Measurements from ENCODE around the gene GID8. TPM values are rescaled to one million over a fixed set of nuclear protein-coding genes. Genes with fewer than 3 reads are reported as not detected.

The GID8 gene
- total and polyA plus RNA-seq, 9 donors: 23.6 to 54.3 (median 43.3) TPM

DNA sequence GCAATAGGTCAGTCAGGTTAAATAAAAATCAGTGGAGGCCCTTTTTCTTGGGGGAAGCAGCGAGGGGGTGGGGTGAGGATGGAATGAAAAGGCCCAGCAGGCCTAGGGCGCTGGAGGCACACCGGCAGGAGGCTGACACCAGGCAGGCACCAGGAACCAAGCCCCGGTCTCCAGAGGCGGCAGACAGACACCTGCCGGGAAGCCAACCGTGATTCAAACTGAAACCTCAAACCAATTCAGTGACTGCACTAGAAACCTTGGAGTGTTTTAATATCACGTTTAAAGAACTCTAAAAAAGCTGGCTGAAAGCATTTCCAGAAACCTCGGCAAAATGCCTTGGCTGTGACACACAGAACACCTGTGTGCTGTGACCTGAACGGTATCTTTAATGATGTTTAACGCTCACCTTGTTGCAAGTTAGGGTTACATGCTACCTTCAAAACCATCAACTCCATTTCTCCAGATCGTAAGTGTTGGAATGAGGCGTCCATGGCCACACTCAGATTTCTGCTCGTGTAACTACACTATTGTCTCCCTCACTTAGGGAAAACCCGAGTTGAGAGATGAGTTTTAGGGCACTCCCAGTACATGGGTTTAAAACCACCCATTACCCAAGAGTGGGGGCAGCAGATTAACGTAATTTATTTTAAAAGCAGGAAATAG, 38.8 kb upstream of the GID8 start:
- TF ChIP-seq CTCF (IDR thresholded peaks at IDR 0.05): no peak
- TF ChIP-seq EP300 (IDR thresholded peaks at IDR 0.05): no peak
- TF ChIP-seq POLR2A (IDR thresholded peaks at IDR 0.05): no peak
- Histone ChIP-seq H3K4me3 (no peak overlapping the region), H3K27me3 (no peaks in the 10 kb centered on the region), H3K36me3 (no peaks in the 10 kb centered on the region), H3K9me3 (no peaks in the 10 kb centered on the region), H3K27ac (no peak overlapping the region), H3K4me1 (ENCODE audit: insufficient read depth) (peaks cover 3% of the 10 kb centered on the region)
- no peak for DNase-seq
- WGBS, 3 donors: 21 to 36% (median 24%) methylated on average over 16 of the region's 16 CpGs
- intact Hi-C loops (cut with DNase I): no loop called here

DNA sequence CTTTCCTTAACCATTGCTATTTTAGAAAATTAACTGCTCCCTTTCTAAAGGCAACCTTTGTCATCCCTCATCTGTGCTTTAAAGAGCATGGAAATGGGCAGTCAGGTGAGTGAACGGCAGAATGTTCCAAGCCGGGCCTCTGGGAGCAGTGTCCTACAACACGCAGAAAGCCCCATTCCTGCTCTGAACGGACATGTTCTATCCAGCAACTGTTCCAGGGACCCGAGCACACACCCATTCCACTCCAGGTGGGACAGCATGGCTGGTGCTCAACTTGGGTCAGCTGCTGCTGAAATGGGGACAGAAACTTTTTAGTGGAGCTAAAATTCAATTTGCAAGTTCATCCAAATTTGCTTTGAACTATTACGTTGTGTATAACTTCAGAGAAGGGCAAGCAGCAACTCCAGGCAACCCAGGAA, 38.3 kb upstream of the GID8 start:
- intact Hi-C loops (cut with DNase I): loop anchor here (2.0 to 10.0 kb wide), 3 partner anchors 105 to 109 kb away; partner anchors contain the start of gene BHLHE23 (in 3 of the 4)
- Histone ChIP-seq H3K27ac (no peak overlapping the region), H3K36me3 (no peaks in the 10 kb centered on the region), H3K4me1 (ENCODE audit: insufficient read depth) (peaks cover 3% of the 10 kb centered on the region), H3K27me3 (no peaks in the 10 kb centered on the region), H3K4me3 (no peak overlapping the region), H3K9me3 (no peaks in the 10 kb centered on the region)
- TF ChIP-seq CTCF (IDR thresholded peaks at IDR 0.05): no peak
- TF ChIP-seq EP300 (IDR thresholded peaks at IDR 0.05): no peak
- TF ChIP-seq POLR2A (IDR thresholded peaks at IDR 0.05): no peak
- peak in 1 of 5 donors; percentile 47 for DNase-seq
- 3 to 4% (median 4%) methylated on average over 6 of the region's 6 CpGs for WGBS, 3 donors

GRCh38 chr20:62900052-62900691, 37.8 kb upstream of the GID8 start:
- H3K4me1 ChIP-seq (ENCODE audit: insufficient read depth): peaks cover 3% of the 10 kb centered on the region
- 1 to 3% (median 1%) methylated on average over 11 of the region's 11 CpGs for WGBS, 3 donors
- no peaks in the 10 kb centered on the region for H3K27me3 ChIP-seq
- TF ChIP-seq EP300 (IDR thresholded peaks at IDR 0.05): no peak
- TF ChIP-seq POLR2A (IDR thresholded peaks at IDR 0.05): no peak
- TF ChIP-seq CTCF (IDR thresholded peaks at IDR 0.05): peak; percentile 65 to 91 (median 82)
- no peaks in the 10 kb centered on the region for H3K9me3 ChIP-seq
- peak; percentile 77 to 85 (median 82) for DNase-seq
- no peaks in the 10 kb centered on the region for H3K36me3 ChIP-seq
- no peak overlapping the region for H3K4me3 ChIP-seq
- intact Hi-C loops (cut with DNase I): loop anchor here (2.0 to 10.0 kb wide), 3 partner anchors 105 to 109 kb away; partner anchors contain the start of gene BHLHE23 (in 3 of the 4)
- no peak overlapping the region for H3K27ac ChIP-seq

GRCh38 chr20:62900692-62901584, 37.0 kb upstream of the GID8 start:
- H3K27ac ChIP-seq: no peak overlapping the region
- TF ChIP-seq POLR2A (IDR thresholded peaks at IDR 0.05) (no peak), EP300 (IDR thresholded peaks at IDR 0.05) (no peak), CTCF (IDR thresholded peaks at IDR 0.05) (no peak)
- no peak for DNase-seq
- H3K9me3 ChIP-seq: no peaks in the 10 kb centered on the region
- H3K36me3 ChIP-seq: no peaks in the 10 kb centered on the region
- no peaks in the 10 kb centered on the region for H3K27me3 ChIP-seq
- intact Hi-C loops (cut with DNase I): loop anchor here (2.0 to 10.0 kb wide), 3 partner anchors 104 to 108 kb away; partner anchors contain the start of gene BHLHE23 (in 3 of the 4)
- peaks cover 3% of the 10 kb centered on the region for H3K4me1 ChIP-seq (ENCODE audit: insufficient read depth)
- WGBS, 3 donors: 44 to 50% (median 45%) methylated on average over 20 of the region's 20 CpGs
- no peak overlapping the region for H3K4me3 ChIP-seq
